ENCODE results near the gene DIP2A.

The DIP2A gene

DNA sequence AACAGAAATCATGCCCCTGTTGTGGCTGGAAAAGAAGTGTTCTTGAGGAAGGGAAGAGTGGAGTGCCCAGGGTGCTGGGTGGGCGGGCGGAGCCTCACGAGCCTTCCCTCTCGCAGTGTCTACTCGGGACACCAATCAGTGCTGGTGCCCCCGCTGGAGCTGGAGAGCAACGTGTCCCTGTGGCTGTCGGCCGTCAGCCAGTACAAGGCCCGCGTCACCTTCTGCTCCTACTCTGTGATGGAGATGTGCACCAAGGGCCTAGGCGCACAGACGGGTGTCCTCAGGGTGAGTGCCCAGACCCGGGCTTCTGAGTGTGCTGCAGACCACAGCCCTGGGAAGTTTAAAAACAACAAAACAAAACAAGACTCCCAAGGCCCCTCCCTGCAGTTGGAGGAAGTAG lies 98.8 kb downstream of the DIP2A start:
- H3K79me1 ChIP-seq (ENCODE audit: low read length), result no peaks in the 10 kb centered on the region
- no peak for DNase-seq
- no peaks in the 10 kb centered on the region for H3K9me3 ChIP-seq (ENCODE audit: insufficient read depth, low read depth, low read length)
- H3K36me3 ChIP-seq (ENCODE audit: control insufficient read depth in 1 of 2, insufficient read depth in 2 of 2, low read length in 2 of 2), result peaks cover 71 to 81% of the 10 kb centered on the region in 2 experiments
- no peak overlapping the region for H4K8ac ChIP-seq (ENCODE audit: low read depth, low read length)
- no peak overlapping the region for H4K91ac ChIP-seq (ENCODE audit: low read depth, low read length)
- no peaks in the 10 kb centered on the region for H3K79me2 ChIP-seq (ENCODE audit: control insufficient read depth, insufficient read depth, low read length, poor library complexity)
- no peak overlapping the region for H3K27ac ChIP-seq (ENCODE audit: low read depth, low read length)
- no peak overlapping the region for H2BK12ac ChIP-seq (ENCODE audit: low read length)
- H3K4me2 ChIP-seq (ENCODE audit: low read length), result no peak overlapping the region
- no peak overlapping the region for H3K9ac ChIP-seq (ENCODE audit: low read length)
- no peak overlapping the region for H4K12ac ChIP-seq (ENCODE audit: low read depth, low read length)
- no peak overlapping the region for H2BK5ac ChIP-seq (ENCODE audit: low read depth, low read length, poor library complexity)
- H2BK120ac ChIP-seq (ENCODE audit: insufficient read depth, low read length, poor library complexity), result no peak overlapping the region
- WGBS (ENCODE audit: extremely low coverage, insufficient coverage, insufficient read length), result no CpG with 5 or more reads among the region's 14 CpGs
- no peak overlapping the region for H3K4me3 ChIP-seq (ENCODE audit: low read depth, low read length)
- H3K27me3 ChIP-seq (ENCODE audit: insufficient read depth, low read length), result no peaks in the 10 kb centered on the region
- H3K4ac ChIP-seq (ENCODE audit: low read depth, low read length), result no peak overlapping the region
- H3K18ac ChIP-seq (ENCODE audit: low read length), result no peak overlapping the region
- H2AK5ac ChIP-seq (ENCODE audit: low read length), result no peak overlapping the region
- H3K14ac ChIP-seq (ENCODE audit: low read length), result no peak overlapping the region
- H2AFZ ChIP-seq (ENCODE audit: insufficient read depth, low read length, poor library complexity), result no peak overlapping the region
- H3K4me1 ChIP-seq (ENCODE audit: control insufficient read depth in 1 of 2, insufficient read depth in 2 of 2, low read length in 2 of 2), result no peaks in the 10 kb centered on the region
- H3K23ac ChIP-seq (ENCODE audit: low read length), result no peak overlapping the region

DNA sequence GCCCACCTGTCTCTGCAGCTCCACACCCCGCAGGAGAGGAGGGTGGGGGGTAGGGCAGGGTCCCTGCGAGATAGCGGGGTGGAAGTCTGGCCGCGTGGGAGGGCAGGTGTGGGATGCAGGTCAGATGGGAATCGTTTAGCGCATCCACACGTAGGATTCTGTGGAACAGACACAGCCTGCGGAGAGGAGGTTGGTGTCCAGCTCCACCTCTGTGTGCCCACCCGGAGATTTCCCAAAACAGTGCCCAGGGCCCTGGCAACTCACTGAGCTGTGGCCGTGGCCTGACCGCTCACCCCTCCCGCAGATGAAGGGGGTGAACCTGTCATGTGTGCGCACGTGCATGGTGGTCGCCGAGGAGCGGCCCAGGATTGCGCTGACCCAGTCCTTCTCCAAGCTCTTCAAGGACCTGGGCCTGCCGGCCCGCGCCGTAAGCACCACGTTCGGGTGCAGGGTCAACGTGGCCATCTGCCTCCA lies 99.3 kb downstream of the DIP2A start:
- Histone ChIP-seq H4K8ac (ENCODE audit: low read depth, low read length) (no peak overlapping the region), H4K91ac (ENCODE audit: low read depth, low read length) (no peak overlapping the region), H3K27ac (ENCODE audit: low read depth, low read length) (no peak overlapping the region), H3K4me2 (ENCODE audit: low read length) (no peak overlapping the region), H3K4me3 (ENCODE audit: low read depth, low read length) (no peak overlapping the region), H3K14ac (ENCODE audit: low read length) (no peak overlapping the region), H3K9me3 (ENCODE audit: insufficient read depth, low read depth, low read length) (no peaks in the 10 kb centered on the region), H3K9ac (ENCODE audit: low read length) (no peak overlapping the region), H3K36me3 (ENCODE audit: control insufficient read depth in 1 of 2, insufficient read depth in 2 of 2, low read length in 2 of 2) (peaks cover 74 to 84% of the 10 kb centered on the region in 2 experiments), H2BK12ac (ENCODE audit: low read length) (no peak overlapping the region), H3K23ac (ENCODE audit: low read length) (no peak overlapping the region), H3K18ac (ENCODE audit: low read length) (no peak overlapping the region), H2AFZ (ENCODE audit: insufficient read depth, low read length, poor library complexity) (no peak overlapping the region), H3K4ac (ENCODE audit: low read depth, low read length) (no peak overlapping the region), H2BK120ac (ENCODE audit: insufficient read depth, low read length, poor library complexity) (no peak overlapping the region), H3K79me2 (ENCODE audit: control insufficient read depth, insufficient read depth, low read length, poor library complexity) (no peaks in the 10 kb centered on the region), H2BK5ac (ENCODE audit: low read depth, low read length, poor library complexity) (no peak overlapping the region), H2AK5ac (ENCODE audit: low read length) (no peak overlapping the region), H3K4me1 (ENCODE audit: control insufficient read depth in 1 of 2, insufficient read depth in 2 of 2, low read length in 2 of 2) (no peaks in the 10 kb centered on the region), H4K12ac (ENCODE audit: low read depth, low read length) (no peak overlapping the region), H3K79me1 (ENCODE audit: low read length) (no peaks in the 10 kb centered on the region), H3K27me3 (ENCODE audit: insufficient read depth, low read length) (no peaks in the 10 kb centered on the region)
- no CpG with 5 or more reads among the region's 26 CpGs for whole genome bisulfite sequencing (ENCODE audit: extremely low coverage, insufficient coverage, insufficient read length)
- no peak for DNase-seq

DNA sequence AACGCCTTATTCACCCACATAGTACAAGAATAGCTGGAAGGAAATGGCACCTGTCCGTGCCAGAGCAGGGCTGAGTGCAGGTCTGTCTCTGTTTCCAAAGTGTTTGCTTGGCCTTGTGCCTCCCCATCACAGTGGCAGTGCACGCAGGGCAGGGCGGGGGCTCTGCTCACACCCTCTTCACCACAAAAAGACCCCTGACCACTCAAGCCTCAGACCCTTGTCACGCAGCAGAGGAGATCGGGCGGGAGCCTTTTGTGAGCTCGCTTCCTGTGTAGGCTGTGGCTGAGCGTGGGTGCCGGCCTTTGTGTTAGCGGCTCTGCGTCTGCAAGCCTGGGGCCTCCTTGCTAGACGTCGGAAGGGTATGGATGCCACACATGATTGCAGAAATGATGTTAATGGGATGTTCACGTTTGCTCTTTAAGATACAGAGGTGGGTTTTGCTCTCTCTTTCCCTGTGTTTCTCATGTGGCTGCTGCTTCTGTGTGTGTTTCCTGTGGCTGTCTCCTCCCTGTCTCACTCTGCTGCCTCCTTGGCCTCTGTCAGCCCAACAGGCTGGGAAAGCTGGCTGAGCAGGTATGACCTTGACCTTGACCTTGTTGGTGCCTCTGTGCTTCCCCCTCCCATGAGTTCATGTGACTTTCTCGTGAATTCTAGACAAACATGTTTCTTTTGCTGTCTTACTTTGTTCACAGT lies 100.7 kb downstream of the DIP2A start:
- Histone ChIP-seq H3K79me2 (ENCODE audit: control insufficient read depth, insufficient read depth, low read length, poor library complexity) (no peaks in the 10 kb centered on the region), H3K9me3 (ENCODE audit: insufficient read depth, low read depth, low read length) (no peaks in the 10 kb centered on the region), H3K4me2 (ENCODE audit: low read length) (no peak overlapping the region), H3K9ac (ENCODE audit: low read length) (no peak overlapping the region), H3K23ac (ENCODE audit: low read length) (no peak overlapping the region), H2AFZ (ENCODE audit: insufficient read depth, low read length, poor library complexity) (no peak overlapping the region), H2BK12ac (ENCODE audit: low read length) (no peak overlapping the region), H4K12ac (ENCODE audit: low read depth, low read length) (no peak overlapping the region), H3K4ac (ENCODE audit: low read depth, low read length) (no peak overlapping the region), H3K36me3 (ENCODE audit: control insufficient read depth in 1 of 2, insufficient read depth in 2 of 2, low read length in 2 of 2) (peaks cover 74 to 83% of the 10 kb centered on the region in 2 experiments), H4K8ac (ENCODE audit: low read depth, low read length) (no peak overlapping the region), H3K79me1 (ENCODE audit: low read length) (no peaks in the 10 kb centered on the region), H3K14ac (ENCODE audit: low read length) (no peak overlapping the region), H3K18ac (ENCODE audit: low read length) (no peak overlapping the region), H3K4me3 (ENCODE audit: low read depth, low read length) (no peak overlapping the region), H2AK5ac (ENCODE audit: low read length) (no peak overlapping the region), H2BK120ac (ENCODE audit: insufficient read depth, low read length, poor library complexity) (no peak overlapping the region), H2BK5ac (ENCODE audit: low read depth, low read length, poor library complexity) (no peak overlapping the region), H3K27me3 (ENCODE audit: insufficient read depth, low read length) (no peaks in the 10 kb centered on the region), H3K4me1 (ENCODE audit: control insufficient read depth in 1 of 2, insufficient read depth in 2 of 2, low read length in 2 of 2) (no peaks in the 10 kb centered on the region), H4K91ac (ENCODE audit: low read depth, low read length) (no peak overlapping the region), H3K27ac (ENCODE audit: low read depth, low read length) (no peak overlapping the region)
- no peak for DNase-seq
- WGBS (ENCODE audit: extremely low coverage, insufficient coverage, insufficient read length), result no CpG with 5 or more reads among the region's 16 CpGs

DNA sequence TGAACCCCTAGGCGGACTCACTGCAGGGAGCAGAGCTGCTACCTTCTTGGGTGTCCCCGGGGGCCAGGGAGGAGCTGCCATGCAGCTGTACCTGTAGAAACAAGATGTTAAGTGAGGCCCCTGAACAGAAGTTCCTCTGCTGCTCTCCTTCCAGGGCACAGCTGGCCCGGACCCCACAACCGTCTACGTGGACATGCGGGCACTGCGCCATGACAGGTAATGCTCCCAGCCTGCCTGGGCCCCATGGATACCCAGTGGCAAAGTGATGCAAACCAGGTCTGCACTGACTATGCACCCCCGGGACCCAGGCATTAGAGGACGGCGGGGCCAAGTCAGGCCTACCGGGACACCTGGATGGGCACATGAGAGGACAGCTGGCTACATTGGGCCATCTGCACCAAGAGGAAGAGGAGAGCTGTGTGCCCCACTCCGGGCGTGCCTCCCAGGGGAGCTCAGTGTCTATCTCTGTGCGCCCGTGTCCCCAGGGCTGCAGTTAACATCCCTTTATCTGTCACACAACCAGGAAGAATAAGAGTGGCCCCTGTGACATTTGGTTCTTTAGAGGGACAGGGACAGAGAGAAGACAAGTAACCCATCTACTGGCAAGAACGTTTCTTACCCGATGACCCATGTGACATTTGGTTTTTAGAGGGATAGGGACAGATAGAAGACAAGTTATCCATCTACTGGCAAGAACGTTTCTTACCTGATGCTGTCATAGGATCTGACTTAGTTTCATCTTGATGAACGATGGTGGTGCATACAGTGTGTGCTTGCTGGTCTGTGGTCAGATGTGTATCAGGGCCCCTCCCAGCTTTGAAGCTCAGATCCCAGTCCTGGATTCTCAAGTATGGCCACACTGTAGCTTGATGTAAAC lies 102.1 kb downstream of the DIP2A start:
- no peaks in the 10 kb centered on the region for H3K9me3 ChIP-seq (ENCODE audit: insufficient read depth, low read depth, low read length)
- H2BK12ac ChIP-seq (ENCODE audit: low read length), result no peak overlapping the region
- H3K27me3 ChIP-seq (ENCODE audit: insufficient read depth, low read length), result no peaks in the 10 kb centered on the region
- no peak overlapping the region for H3K9ac ChIP-seq (ENCODE audit: low read length)
- no peak overlapping the region for H3K23ac ChIP-seq (ENCODE audit: low read length)
- no peak for DNase-seq
- H4K12ac ChIP-seq (ENCODE audit: low read depth, low read length), result no peak overlapping the region
- peaks cover 72 to 83% of the 10 kb centered on the region in 2 experiments for H3K36me3 ChIP-seq (ENCODE audit: control insufficient read depth in 1 of 2, insufficient read depth in 2 of 2, low read length in 2 of 2)
- H3K4me3 ChIP-seq (ENCODE audit: low read depth, low read length), result no peak overlapping the region
- no peak overlapping the region for H4K8ac ChIP-seq (ENCODE audit: low read depth, low read length)
- no peak overlapping the region for H3K14ac ChIP-seq (ENCODE audit: low read length)
- no peak overlapping the region for H3K4ac ChIP-seq (ENCODE audit: low read depth, low read length)
- H4K91ac ChIP-seq (ENCODE audit: low read depth, low read length), result no peak overlapping the region
- no peaks in the 10 kb centered on the region for H3K79me2 ChIP-seq (ENCODE audit: control insufficient read depth, insufficient read depth, low read length, poor library complexity)
- no CpG with 5 or more reads among the region's 19 CpGs for WGBS (ENCODE audit: extremely low coverage, insufficient coverage, insufficient read length)
- no peak overlapping the region for H2BK5ac ChIP-seq (ENCODE audit: low read depth, low read length, poor library complexity)
- no peak overlapping the region for H2AFZ ChIP-seq (ENCODE audit: insufficient read depth, low read length, poor library complexity)
- no peak overlapping the region for H2BK120ac ChIP-seq (ENCODE audit: insufficient read depth, low read length, poor library complexity)
- H2AK5ac ChIP-seq (ENCODE audit: low read length), result no peak overlapping the region
- no peak overlapping the region for H3K4me2 ChIP-seq (ENCODE audit: low read length)
- H3K79me1 ChIP-seq (ENCODE audit: low read length), result no peaks in the 10 kb centered on the region
- H3K27ac ChIP-seq (ENCODE audit: low read depth, low read length), result no peak overlapping the region
- H3K18ac ChIP-seq (ENCODE audit: low read length), result no peak overlapping the region
- H3K4me1 ChIP-seq (ENCODE audit: control insufficient read depth in 1 of 2, insufficient read depth in 2 of 2, low read length in 2 of 2), result no peaks in the 10 kb centered on the region

Data from trophoblast cell (in vitro differentiated cells and primary cell).